HG02588 (cell line): Measurements from ENCODE around the gene WNT6.
"Not testable (repeated sequence)": the region's sequence is repeated elsewhere in the genome, so short reads cannot be mapped to it uniquely, and the experiment has no call there.

Experiments used
- ATAC-seq: cut with Tn5 transposase; IDR thresholded peaks from one replicate; pipeline ENCODE4 v1.9.1; 2021; ENCODE audit warnings: mild to moderate bottlenecking, moderate library complexity; ENCODE audit not compliant: unreplicated experiment

The WNT6 gene

DNA sequence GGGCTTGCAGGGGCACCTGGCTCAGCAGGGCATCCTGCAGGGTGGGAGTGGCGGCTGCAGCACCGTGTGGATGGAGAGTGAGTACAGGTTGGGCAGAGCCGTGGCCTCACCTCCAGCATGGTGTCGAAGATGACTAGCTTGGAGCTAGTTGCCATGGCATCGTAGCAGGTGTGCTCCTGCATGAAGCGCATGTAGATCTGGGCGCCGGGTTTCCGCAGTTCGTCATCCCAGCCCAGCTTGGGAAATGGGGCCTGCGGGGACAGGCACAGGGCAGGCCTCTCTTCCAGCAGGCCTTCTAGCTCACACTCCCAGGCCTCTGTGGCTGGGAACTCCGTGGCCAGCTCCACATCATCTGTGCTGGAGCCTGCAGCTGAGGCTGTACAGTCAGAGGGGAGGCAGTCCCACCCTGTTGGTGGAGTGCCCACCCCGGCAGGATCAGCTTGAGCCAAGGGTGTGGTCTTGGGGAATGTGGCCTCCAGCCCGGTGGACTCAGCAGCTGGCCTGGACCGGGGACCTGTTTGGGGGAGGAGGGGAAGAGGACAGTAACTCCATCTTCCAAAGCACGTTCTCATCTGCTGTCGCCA is 29.6 kb upstream of the WNT6 start:
- no peak for ATAC-seq

DNA sequence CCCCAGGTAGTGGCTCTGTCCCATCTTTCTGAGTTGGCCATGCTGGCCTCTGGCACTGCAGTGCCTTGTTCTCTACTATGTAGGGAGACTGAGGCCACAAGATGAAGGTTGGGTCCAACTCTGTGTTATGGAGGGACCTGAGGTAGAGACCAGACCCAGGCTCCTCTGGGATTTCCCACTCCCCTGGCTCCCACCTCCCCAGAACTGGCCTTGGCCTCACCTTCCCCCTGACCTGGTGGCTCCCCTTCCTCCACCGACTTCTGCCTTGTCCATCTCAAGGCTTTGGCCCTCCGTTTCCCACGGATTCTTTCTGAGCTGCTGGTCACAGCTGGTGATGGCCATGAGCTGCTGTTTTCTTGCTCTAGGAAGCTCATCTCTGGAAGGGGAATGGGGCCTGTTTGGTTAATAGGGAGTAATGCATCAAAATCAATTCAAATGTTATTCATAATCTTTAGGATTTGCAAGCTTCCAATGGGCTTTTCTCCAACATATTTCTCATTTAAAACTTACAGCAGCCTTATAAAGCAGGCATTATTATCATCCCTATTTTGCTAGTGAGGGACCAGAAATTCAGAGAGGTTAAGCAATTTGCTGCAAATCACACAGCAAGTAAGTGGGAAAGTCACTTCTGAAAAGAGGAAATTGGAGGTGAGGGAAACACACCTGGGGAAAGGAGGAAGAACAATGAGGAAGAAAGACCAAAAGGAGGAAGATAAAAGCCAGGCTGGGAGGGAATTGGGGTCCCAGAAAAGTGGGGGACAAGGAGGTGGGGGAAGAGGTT is 28.9 kb upstream of the WNT6 start:
- ATAC-seq, result no peak

DNA sequence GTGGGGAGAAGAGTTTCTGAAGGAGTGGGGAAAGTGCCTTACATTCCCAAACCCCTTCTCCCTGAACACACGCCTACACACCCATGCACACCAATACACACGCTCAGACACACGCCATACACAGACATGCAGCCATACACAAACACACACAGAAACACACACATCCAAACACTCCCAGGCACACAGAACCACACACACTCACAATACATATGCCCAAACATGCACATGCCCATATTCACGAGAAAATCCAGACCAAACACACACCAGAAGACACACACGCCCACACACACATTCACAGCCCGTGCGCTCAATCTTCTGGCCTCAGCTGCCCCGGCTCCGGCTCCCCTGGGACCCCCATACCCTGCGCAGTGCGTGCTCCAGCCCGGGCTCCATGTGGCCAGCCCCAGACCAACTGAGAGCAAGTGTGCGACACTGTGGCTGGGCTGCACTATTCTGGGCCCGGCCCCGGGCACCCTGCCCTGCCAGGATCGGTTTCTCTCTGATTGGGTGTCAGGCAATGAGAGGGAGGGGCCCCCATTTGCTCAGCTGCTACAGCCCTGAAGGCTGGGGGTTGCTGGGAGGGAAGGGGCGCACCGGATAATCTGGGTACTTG is 28.1 kb upstream of the WNT6 start, which contains the start of gene PRKAG3:
Gene PRKAG3 (minus strand): TSS at position 426 of the 613 bp plus-strand sequence.
- no peak for ATAC-seq

DNA sequence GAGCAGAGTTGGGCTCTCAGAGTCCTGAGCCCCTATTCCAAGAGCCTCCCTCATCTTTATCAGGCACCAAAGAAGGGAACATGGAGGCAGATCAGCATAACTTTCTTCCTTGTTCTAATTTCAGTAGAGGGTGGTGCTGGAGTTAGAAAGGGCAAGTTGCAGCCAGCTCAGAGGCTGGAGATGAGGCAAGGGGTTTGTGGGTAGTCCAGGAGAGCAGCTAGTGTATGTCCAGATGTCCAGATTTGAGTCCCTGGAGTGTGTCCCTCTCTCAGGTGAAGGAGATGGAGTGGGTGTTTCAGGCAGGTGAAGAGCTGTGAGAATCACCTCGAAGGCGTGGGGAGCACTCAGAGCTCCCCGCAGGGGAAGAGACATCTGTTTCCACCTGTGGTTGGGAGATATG is 27.5 kb upstream of the WNT6 start:
- no peak for ATAC-seq

DNA sequence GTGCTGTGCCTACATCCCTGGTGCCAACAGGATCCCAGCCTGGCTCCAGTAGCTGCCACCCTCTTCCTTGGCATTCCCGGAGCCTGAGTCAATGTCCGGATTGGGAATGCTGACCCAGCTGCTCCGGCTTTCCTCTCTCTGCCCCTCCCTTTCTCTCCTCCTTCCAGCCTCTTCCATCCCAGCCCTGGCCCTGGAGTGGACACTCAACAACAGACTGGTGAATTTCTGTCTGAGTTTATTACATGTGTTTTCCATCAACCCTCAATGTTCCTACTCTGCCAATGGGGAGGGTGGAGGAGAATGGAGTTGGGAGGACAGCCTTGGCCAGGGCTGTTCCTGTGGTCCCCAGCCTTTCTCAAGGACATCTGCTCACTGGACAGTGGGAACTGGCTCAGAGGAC is 27.1 kb upstream of the WNT6 start:
- ATAC-seq, result no peak

DNA sequence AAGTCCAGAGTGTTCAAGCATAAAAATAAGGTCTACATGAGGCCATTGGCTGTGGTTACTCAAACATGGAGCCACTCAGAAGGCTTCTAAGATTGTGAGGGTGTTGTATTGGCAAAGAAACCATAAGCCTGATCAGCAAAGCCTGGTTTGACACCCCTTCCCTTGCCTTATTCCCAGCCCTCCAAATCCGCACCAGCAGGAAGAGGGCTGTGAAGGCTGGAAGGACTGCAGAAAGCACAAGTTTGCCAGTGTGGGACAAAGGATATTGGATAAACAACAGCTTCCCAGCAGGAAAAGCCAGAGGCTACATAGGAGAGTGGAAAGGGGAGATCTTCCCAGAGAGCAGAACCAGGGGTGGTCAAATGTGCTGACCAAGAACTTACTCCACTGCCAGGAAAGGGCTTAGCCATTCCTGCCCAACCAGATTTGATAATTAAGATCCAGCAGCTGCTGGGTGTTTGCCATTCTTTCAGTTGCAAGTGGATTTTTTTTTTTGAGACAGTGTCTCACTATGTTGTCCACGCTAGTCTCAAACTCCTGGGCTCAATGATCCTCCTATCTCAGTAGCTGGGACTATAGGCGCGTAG is 26.5 kb upstream of the WNT6 start:
- ATAC-seq, result no peak

DNA sequence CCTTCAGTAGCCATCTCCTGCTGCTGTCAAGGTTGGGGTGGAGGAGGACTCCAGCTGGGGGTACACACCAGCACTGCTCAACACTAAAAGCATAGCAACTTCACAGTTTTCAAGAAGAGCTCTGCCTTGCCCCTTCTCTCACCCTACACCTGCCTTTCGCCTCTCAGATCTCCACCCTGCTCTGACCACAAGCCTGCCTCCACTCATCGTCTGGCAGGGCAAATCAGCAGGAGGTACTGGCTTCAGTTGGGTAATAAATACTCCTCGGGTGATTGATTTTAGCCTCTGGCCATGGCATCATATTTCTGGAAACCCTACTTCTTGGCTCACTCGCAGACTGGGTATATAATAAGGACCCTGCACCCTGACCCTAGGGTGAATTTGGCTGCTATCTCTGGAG is 24.9 kb upstream of the WNT6 start:
- no peak for ATAC-seq

DNA sequence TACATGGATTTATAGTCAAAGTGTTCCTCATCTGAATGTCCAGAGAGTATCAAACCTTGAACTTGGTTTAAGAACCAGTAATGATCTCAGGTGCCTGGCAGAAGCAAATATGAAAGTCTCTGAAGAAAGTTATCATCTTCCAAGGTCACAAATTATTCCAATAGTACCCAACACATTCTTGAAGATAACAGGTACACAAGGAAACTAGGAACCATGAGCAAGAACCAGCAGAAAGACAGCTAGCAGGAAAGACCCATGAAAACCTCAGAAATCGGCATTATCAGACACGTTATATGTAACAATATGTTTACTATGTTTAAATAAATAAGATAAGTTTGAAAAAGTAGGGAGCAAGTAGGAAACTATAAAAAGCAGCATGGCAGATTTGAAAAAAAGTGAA is 22.1 kb upstream of the WNT6 start:
- no peak for ATAC-seq

DNA sequence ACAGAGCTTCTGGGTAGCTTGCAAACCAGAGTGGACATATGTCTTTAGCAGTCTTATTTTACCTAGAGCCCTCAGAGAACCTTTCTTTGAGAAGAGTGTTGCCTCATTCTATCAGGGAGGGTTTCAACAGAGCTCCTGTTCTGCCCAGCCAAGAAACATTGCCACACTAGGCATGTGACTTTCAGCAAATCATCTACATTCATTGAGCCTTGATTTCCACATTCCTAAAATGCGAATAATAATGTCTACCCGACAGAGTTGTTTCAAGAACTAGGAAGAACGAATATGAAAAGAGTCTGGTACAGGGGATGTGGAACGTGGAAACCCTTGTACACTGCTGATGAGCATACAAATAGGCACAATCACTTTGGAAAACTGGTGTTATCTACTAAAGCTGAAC is 20.2 kb upstream of the WNT6 start:
- ATAC-seq, result no peak

DNA sequence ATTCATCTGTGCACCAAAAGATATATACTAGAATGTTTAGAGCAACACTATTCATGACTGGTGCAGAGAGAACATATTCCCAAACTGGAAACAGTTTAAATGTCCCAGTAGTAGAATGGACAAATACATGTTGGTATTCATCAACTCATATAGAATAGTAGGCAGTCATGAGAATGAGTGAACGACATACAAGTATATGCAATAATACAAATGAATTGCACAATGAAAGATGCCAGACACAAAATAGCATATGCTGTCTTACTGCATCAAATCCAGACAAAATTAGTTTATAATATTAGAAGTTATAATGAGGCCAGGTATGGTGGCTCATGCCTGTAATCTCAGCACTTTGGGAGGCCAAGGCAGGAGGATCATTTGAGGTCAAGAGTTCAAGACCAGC is 19.7 kb upstream of the WNT6 start:
- ATAC-seq, result no peak

DNA sequence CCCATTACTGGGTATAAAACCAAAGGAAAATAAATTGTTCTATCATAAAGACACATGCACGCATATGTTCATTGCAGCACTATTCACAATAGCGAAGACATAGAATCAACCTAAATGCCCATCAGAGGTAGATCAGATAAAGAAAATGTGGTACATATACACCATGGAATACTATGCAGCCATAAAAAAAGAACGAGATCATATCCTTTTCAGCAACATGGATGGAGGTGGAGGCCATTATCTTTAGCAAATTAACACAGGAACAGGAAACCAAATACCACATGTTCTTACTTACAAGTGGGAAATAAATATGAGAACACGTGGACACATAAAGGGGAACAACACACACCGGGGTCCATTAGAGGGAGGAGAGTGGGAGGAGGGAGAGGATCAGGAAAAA is 15.3 kb upstream of the WNT6 start:
- ATAC-seq, result not testable (repeated sequence)

DNA sequence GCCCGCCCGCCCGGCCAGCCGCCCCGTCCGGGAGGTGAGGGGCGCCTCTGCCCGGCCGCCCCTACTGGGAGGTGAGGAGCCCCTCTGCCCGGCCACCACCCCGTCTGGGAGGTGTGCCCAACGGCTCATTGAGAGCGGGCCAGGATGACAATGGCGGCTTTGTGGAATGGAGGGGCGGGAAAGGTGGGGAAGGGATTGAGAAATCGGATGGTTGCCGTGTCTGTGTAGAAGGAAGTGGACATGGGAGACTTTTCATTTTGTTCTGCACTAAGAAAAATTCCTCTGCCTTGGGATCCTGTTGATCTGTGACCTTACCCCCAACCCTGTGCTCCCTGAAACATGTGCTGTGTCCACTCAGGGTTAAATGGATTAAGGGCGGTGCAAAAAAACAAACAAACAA is 12.6 kb upstream of the WNT6 start:
- ATAC-seq, result not testable (repeated sequence)

DNA sequence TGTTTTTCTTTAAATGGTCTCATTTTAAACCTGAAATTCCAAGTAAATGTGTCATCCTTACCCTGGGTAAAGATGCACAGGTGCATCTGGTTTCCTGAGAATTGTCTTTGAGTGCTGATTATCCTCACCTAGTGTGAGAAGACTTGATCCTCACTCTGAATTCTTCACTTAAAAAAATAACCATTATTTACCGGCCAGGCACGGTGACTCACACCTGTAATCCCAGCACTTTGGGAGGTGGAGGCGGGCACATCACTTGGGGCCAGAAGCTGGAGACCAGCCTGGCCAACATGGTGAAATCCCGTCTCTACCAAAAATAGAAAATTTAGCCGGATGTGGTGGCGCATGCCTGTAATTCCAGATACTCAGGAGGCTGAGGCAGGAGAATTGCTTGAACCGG is 9.9 kb upstream of the WNT6 start:
- no peak for ATAC-seq

DNA sequence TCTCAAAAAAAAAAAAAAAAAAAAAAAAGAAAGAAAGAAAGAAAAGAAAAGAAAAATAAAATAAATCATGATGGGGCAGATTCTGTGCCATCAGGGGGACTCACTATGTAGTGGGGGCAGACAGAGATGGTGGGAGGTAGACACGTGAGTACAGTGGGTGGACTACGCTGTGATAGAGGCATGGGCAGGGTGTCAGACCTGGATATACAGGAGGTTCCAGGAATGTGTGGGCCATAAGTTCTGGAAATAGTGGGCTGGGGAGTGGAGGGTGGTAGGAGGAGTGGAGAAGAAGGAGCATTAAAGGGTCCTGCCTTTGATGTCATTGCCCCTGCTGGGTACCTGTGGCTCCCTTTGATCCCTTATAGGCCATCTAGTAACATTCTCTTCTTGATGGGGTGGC is 8.8 kb upstream of the WNT6 start:
- no peak for ATAC-seq

DNA sequence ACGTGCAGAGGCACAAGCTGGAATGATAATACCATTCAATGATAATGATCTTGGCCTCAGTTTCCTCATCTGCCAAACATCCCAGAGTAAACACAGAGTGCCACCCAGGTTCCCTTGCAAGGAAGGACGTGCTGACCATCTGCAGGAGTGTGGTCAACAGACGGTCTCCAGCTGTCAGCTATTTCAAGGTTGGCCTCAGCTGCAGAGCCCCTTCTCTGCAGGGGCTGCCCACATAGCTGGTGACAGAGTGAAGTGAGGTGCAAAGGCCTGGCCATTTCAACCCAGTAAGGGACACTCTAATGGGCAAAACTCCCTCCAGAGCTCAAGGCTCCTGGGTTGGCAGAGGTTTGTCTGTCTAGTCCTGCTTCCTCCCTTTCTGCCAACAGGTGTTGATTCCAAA is 8.3 kb upstream of the WNT6 start:
- ATAC-seq, result no peak

DNA sequence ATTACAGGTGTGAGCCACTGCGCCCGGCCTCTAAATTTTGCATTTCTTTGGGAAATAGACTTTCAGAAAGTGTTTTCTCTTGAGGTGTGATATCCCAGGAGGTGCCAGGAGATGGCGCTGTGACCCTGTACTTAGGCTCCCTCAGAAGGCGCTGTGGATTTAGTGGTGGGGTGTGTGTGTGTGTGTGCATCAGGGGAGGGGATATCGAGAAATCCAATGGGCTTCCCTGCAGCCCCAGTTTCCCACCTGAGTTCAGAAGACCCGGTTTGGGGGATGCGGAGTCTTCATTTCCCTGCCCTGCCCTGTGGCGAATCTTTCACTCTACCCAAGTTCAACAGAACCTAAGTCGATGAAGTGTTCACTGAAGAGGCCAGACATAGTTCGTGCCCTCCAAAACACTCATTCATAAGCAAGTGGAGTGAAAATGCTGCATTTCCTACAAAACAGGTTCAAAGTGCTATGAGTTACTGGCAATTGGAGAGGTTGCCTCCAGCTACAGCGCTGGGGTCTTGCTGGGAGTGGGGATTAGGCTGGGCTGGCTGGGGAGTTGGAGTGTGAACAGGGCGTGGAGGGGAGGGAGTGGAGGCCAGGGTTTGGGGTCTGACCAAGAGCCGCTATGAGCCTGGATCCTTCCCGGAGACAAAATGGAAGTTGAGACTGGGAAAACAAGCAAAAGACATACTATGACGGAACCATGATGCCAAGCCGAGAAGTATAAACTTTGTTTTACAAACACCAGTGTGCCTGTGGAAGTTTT is 6.5 kb upstream of the WNT6 start:
- no peak for ATAC-seq

DNA sequence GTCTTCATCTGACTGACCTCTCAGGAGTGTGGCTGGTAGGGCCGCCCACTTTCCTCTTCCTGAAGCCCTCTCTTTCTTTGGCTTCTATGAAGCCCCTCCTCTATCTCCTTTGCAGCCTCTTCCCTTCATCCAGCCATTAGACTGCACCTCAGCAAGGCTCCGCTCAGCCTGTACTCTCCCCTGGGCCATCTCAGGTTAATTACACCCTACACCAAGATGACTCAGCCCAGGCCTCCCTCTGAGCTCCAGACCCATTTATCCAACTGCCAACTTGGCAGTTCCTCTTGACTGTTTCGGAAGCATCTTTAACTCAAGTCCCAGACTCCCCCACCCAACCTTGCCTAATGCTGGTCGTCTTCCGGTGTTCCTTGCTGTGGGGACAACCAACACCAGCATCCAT is 5.8 kb upstream of the WNT6 start:
- ATAC-seq, result no peak

DNA sequence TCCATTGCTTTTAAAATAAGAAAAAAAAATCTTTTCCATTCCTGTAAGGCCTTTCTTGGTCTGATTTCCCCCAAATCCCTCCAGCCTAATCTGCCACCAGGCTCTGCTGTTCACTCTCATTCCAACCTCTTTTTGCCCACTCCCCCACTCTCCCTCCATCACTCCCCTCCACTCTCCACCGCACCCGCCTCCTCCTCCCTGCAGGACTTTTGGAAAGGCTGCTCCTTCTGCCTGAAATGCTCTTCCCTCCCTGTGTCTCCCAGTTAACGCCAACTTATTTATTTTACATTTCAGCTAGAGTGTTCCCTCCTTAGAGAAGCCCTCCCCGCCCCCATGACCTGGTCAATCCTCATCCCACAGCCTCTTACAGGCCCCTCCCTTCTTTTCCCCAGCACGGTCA is 4.7 kb upstream of the WNT6 start:
- no peak for ATAC-seq

DNA sequence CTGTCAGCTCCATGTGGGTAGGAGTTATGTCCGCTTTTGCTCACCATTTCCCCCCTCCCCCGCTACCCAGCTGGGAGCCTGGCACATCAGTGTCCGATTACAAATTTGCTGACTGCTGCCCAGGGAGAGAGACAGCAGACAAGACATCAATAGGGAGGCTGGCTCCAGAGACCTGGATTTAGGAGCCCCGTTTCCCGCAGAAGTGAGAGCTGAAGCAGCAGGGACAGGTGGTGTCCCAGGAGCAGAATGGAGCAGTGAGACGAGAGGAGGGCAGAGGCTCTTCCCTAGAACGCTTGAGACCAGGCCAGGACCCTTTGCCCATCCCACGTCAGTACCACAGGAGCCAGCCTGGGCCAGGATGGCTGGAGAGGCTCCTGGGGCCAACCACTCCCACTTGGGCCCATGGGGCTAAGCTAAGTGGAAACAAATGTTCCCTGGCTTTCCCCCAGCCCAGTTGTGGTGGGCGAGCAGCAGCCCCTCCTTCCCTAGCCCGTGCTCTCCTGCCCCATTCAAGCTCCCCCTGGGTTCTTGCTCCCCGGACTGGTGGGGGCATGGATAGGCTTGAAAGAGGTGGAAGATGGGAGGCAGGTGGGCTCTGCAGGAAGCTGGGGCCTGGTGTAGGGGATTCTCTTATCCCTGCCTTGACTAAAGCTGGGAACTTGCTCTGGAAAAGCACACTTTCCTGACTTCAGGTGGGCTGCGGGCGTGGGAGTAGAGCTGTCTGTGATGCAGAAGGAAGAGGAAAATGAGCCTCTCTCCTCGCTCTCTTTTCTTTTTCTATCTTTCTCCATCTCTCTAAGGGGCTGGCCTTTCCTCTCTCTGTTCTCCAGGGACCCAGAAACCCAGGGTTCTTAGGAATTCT is 4.1 kb upstream of the WNT6 start:
- ATAC-seq, result no peak

DNA sequence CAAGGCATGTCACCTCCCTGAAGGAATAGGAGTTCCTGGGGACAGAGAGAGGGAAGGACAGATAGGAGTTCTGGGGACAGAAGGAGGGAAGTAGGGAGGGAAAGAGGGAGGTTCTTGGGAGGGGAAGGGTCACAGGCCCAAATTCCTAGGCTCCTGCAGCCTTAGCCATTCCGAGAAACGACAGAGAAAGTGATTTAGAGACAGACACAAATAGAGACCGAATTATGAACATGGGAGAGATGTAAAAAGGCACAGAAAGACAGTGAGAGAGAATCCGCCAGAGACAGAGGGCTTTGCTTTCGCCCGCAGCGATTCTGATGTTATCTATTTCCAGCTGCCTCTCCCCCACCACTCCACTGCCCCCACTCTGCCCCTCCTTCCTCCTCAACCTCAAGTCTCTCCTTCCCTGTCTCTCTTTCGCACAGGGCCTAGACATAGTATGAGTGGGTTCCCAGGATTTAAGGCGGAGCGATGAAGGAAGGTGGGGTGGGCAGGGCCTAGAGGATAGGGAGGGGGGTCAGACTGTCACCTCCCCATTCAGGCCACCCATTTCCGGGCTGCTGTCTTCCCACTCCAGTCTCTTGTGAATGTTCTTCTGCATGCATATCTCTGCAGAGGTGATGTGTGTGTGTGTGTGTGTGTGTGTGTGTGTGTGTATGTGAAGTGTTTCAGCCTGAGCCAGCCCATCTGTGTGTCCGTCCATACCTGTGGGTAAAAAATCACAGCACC is 3.3 kb upstream of the WNT6 start:
- no peak for ATAC-seq
